ENCODE results near the gene SLC25A26. TPM values are rescaled to one million over a fixed set of nuclear protein-coding genes. Genes with fewer than 3 reads are reported as not detected.
A peak's percentile ranks its signal among the peaks of the same experiment; 100 is the strongest.

Gene SLC25A26
- total RNA-seq, 1 donor from 2014 or later, result 17.7 TPM

- H3K36me3 Mint-ChIP-seq (ENCODE audit: unreplicated experiment), result peaks cover under 1% of the 10 kb centered on the region
- H3K4me1 Mint-ChIP-seq (ENCODE audit: unreplicated experiment), result peaks cover 36% of the 10 kb centered on the region
- H3K27me3 Mint-ChIP-seq (ENCODE audit: unreplicated experiment), result no peaks in the 10 kb centered on the region
- H3K9me3 Mint-ChIP-seq (ENCODE audit: unreplicated experiment), result no peaks in the 10 kb centered on the region
- no peak for DNase-seq (ENCODE audit: extremely low spot score, unreplicated experiment)
- H3K27ac Mint-ChIP-seq (ENCODE audit: unreplicated experiment), result peak overlapping the region; percentile 82
- TF ChIP-seq CTCF (IDR thresholded peaks at IDR 0.05), result no peak
- no peak overlapping the region for H3K4me3 Mint-ChIP-seq (ENCODE audit: unreplicated experiment)
Measured at GRCh38 chr3:66353530-66353929, 132.7 kb downstream of the SLC25A26 start.

- DNase-seq (ENCODE audit: extremely low spot score, unreplicated experiment), result no peak
- no peak overlapping the region for H3K4me3 Mint-ChIP-seq (ENCODE audit: unreplicated experiment)
- TF ChIP-seq CTCF (IDR thresholded peaks at IDR 0.05), result no peak
- H3K27ac Mint-ChIP-seq (ENCODE audit: unreplicated experiment), result peak overlapping the region; percentile 82
- peaks cover 1% of the 10 kb centered on the region for H3K36me3 Mint-ChIP-seq (ENCODE audit: unreplicated experiment)
- H3K9me3 Mint-ChIP-seq (ENCODE audit: unreplicated experiment), result no peaks in the 10 kb centered on the region
- peaks cover 38% of the 10 kb centered on the region for H3K4me1 Mint-ChIP-seq (ENCODE audit: unreplicated experiment)
- no peaks in the 10 kb centered on the region for H3K27me3 Mint-ChIP-seq (ENCODE audit: unreplicated experiment)
Measured at GRCh38 chr3:66354001-66354400, 133.2 kb downstream of the SLC25A26 start.

GRCh38 chr3:66355394-66355793 is 134.6 kb downstream of the SLC25A26 start:
- Mint-ChIP-seq H3K36me3 (ENCODE audit: unreplicated experiment) (peaks cover 1% of the 10 kb centered on the region), H3K27me3 (ENCODE audit: unreplicated experiment) (no peaks in the 10 kb centered on the region), H3K9me3 (ENCODE audit: unreplicated experiment) (no peaks in the 10 kb centered on the region), H3K4me3 (ENCODE audit: unreplicated experiment) (no peak overlapping the region), H3K27ac (ENCODE audit: unreplicated experiment) (no peak overlapping the region), H3K4me1 (ENCODE audit: unreplicated experiment) (peaks cover 37% of the 10 kb centered on the region)
- no peak for DNase-seq (ENCODE audit: extremely low spot score, unreplicated experiment)
- no peak for TF ChIP-seq CTCF (IDR thresholded peaks at IDR 0.05)

GRCh38 chr3:66355997-66356396 is 135.2 kb downstream of the SLC25A26 start:
- H3K9me3 Mint-ChIP-seq (ENCODE audit: unreplicated experiment), result no peaks in the 10 kb centered on the region
- no peak overlapping the region for H3K4me3 Mint-ChIP-seq (ENCODE audit: unreplicated experiment)
- H3K36me3 Mint-ChIP-seq (ENCODE audit: unreplicated experiment), result peaks cover 3% of the 10 kb centered on the region
- peaks cover 40% of the 10 kb centered on the region for H3K4me1 Mint-ChIP-seq (ENCODE audit: unreplicated experiment)
- no peak overlapping the region for H3K27ac Mint-ChIP-seq (ENCODE audit: unreplicated experiment)
- H3K27me3 Mint-ChIP-seq (ENCODE audit: unreplicated experiment), result no peaks in the 10 kb centered on the region
- no peak for TF ChIP-seq CTCF (IDR thresholded peaks at IDR 0.05)
- DNase-seq (ENCODE audit: extremely low spot score, unreplicated experiment), result no peak

- H3K9me3 Mint-ChIP-seq (ENCODE audit: unreplicated experiment), result no peaks in the 10 kb centered on the region
- peaks cover 57% of the 10 kb centered on the region for H3K4me1 Mint-ChIP-seq (ENCODE audit: unreplicated experiment)
- H3K27ac Mint-ChIP-seq (ENCODE audit: unreplicated experiment), result peak overlapping the region; percentile 85
- H3K27me3 Mint-ChIP-seq (ENCODE audit: unreplicated experiment), result no peaks in the 10 kb centered on the region
- no peak for DNase-seq (ENCODE audit: extremely low spot score, unreplicated experiment)
- H3K4me3 Mint-ChIP-seq (ENCODE audit: unreplicated experiment), result no peak overlapping the region
- no peak for TF ChIP-seq CTCF (IDR thresholded peaks at IDR 0.05)
- peaks cover 3% of the 10 kb centered on the region for H3K36me3 Mint-ChIP-seq (ENCODE audit: unreplicated experiment)
Measured at GRCh38 chr3:66361356-66361755, 140.6 kb downstream of the SLC25A26 start.

Measured in osteocyte (in vitro differentiated cells).